OCI-LY1 (cell line): Measurements from ENCODE around the gene CRTC1.

ENCODE experiments used
- CTCF ChIP-seq: fragments of 200-600 bp; sonication (generic), shearing (Covaris generic); IDR thresholded peaks from 2 replicates; pipeline ENCODE4 v1.5.1; 2017; ENCODE audit warnings: mild to moderate bottlenecking, antibody characterized with exemption, low read length, moderate library complexity, mixed read lengths
- EZH2 ChIP-seq: fragments of 200-600 bp; sonication (generic), shearing (Covaris generic); IDR thresholded peaks from 2 replicates; pipeline ENCODE4 v1.8.0; 2017; ENCODE audit warnings: borderline replicate concordance, mixed run types, mild to moderate bottlenecking, antibody characterized with exemption, low read length, moderate library complexity, mixed read lengths

- TF ChIP-seq CTCF, result no peak
- TF ChIP-seq EZH2, result no peak
Measured at GRCh38 chr19:18807861-18808331, 124.4 kb downstream of the CRTC1 start.
